Measurements from ENCODE around the gene MRPL30. TPM values are rescaled to one million over a fixed set of nuclear protein-coding genes. Genes with fewer than 3 reads are reported as not detected.
A peak's percentile ranks its signal among the peaks of the same experiment; 100 is the strongest.

MRPL30 gene
- total and polyA plus RNA-seq, 2 donors (not counting 1 experiment from before 2014, with no cell fraction given) = 4.7 to 18.5 TPM

DNA sequence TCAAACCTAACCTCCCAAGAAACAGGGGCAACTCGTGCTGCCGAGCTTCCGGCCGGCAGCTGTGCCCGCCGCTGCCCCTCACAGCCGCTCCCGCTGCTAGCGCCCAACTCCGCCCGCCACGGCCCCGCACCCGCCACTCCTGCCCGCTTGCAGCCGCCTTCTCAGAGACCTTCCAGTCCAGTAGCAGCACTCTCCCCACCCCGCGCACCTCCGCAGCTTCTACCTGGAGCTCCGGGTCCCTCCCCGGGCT lies 40.2 kb upstream of the MRPL30 start:
- Histone ChIP-seq H3K79me2 (ENCODE audit: control insufficient read depth, insufficient read depth, low read length) (peaks cover 16% of the 10 kb centered on the region), H3K4me2 (replicated peaks; ENCODE audit: low read depth, low read length, poor library complexity, severe bottlenecking) (peak overlapping the region; percentile 91), H3K36me3 (replicated peaks in 1 of 2; ENCODE audit: control extremely low read depth in 1 of 2, control insufficient read depth in 1 of 2, extremely low read depth in 1 of 2, insufficient read depth in 2 of 2, low read length in 1 of 2) (no peaks in the 10 kb centered on the region), H3K4me3 (ENCODE audit: control extremely low read depth in 1 of 5, extremely low read depth in 1 of 5, insufficient read depth in 1 of 5, low read depth in 2 of 5, low read length in 4 of 5) (peak overlapping the region; percentile 74 to 90 (median 87)), H2AFZ (ENCODE audit: insufficient read depth, low read depth, low read length, poor library complexity, severe bottlenecking) (peak overlapping the region; percentile 95), H3K9ac (ENCODE audit: low read length) (peak overlapping the region; percentile 80), H4K20me1 (ENCODE audit: control insufficient read depth, insufficient read depth, low read length, poor library complexity, severe bottlenecking) (no peaks in the 10 kb centered on the region), H3K27me3 (replicated peaks in 1 of 4; ENCODE audit: control extremely low read depth in 1 of 4, control insufficient read depth in 3 of 4, insufficient read depth in 4 of 4, low read length in 3 of 4) (no peaks in the 10 kb centered on the region), H3K27ac (ENCODE audit: low read length in 2 of 2) (peak overlapping the region; percentile 93), H3K4me1 (ENCODE audit: control insufficient read depth in 2 of 2, insufficient read depth in 2 of 2, low read length in 2 of 2) (peaks cover 12 to 13% of the 10 kb centered on the region in 2 donors), H3K9me3 (ENCODE audit: control extremely low read depth in 1 of 3, control insufficient read depth in 2 of 3, insufficient read depth in 1 of 3, low read length in 2 of 3) (peaks cover 0 to 1% (median 0%) of the 10 kb centered on the region in 3 donors)
- intact Hi-C loops (cut with micrococcal nuclease) = loop anchor here (1.0 to 2.0 kb wide), 6 partner anchors 14 to 532 kb away; partner anchors contain the start of genes COA5, LIPT1, MGAT4A and MITD1
- Mint-ChIP-seq H3K4me1 (peaks cover 25% of the 10 kb centered on the region), H3K27ac (peak overlapping the region; percentile 97), H3K27me3 (no peaks in the 10 kb centered on the region), H3K4me3 (peak overlapping the region; percentile 97), H3K9me3 (ENCODE audit: insufficient read depth) (no peaks in the 10 kb centered on the region)
- no peak for DNase-seq
- 0% methylated on average over 21 of the region's 21 CpGs for WGBS (ENCODE audit: insufficient coverage)
- ATAC-seq (ENCODE audit: low read depth) = peak; percentile 12
- ChIA-PET POLR2A (interaction anchor here (0.6 to 2.7 kb wide), 6 partner anchors 15 to 676 kb away, joined by 3 to 31 read pairs (median 6); partner anchors contain the start of genes EIF5B, LIPT1, MITD1 and MRPL30), CTCF (interaction anchor here (0.6 to 2.6 kb wide), 6 partner anchors 15 to 349 kb away, joined by 3 to 24 read pairs (median 5); partner anchors contain the start of genes EIF5B, LIPT1, MITD1 and MRPL30)
- no peak for TF ChIP-seq EZH2 (IDR thresholded peaks at IDR 0.05; ENCODE audit: borderline replicate concordance, insufficient read depth, low read depth, low read length, poor library complexity, severe bottlenecking)
- TF ChIP-seq, protein P1, sequence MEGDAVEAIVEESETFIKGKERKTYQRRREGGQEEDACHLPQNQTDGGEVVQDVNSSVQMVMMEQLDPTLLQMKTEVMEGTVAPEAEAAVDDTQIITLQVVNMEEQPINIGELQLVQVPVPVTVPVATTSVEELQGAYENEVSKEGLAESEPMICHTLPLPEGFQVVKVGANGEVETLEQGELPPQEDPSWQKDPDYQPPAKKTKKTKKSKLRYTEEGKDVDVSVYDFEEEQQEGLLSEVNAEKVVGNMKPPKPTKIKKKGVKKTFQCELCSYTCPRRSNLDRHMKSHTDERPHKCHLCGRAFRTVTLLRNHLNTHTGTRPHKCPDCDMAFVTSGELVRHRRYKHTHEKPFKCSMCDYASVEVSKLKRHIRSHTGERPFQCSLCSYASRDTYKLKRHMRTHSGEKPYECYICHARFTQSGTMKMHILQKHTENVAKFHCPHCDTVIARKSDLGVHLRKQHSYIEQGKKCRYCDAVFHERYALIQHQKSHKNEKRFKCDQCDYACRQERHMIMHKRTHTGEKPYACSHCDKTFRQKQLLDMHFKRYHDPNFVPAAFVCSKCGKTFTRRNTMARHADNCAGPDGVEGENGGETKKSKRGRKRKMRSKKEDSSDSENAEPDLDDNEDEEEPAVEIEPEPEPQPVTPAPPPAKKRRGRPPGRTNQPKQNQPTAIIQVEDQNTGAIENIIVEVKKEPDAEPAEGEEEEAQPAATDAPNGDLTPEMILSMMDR (IDR thresholded peaks at IDR 0.05) = no peak

Measured in B cell (primary cell).